SIG-M5 treated with dmso at 0.1 percent for 504 hours (cell line): ENCODE measurements around the gene SPTBN1.
A peak's percentile ranks its signal among the peaks of the same experiment; 100 is the strongest.
"Not testable (repeated sequence)": the region's sequence is repeated elsewhere in the genome, so short reads cannot be mapped to it uniquely, and the experiment has no call there.

ENCODE experiments used
- DNase-seq: peaks from one replicate; lab custom pipeline; 2025; ENCODE audit not compliant: unreplicated experiment; lab: John Stamatoyannopoulos, UW

SPTBN1 gene

GRCh38 chr2:54469484-54470053, 13.4 kb downstream of the SPTBN1 start:
- DNase-seq: no peak

GRCh38 chr2:54470266-54470938, 14.3 kb downstream of the SPTBN1 start:
- DNase-seq: no peak

DNA sequence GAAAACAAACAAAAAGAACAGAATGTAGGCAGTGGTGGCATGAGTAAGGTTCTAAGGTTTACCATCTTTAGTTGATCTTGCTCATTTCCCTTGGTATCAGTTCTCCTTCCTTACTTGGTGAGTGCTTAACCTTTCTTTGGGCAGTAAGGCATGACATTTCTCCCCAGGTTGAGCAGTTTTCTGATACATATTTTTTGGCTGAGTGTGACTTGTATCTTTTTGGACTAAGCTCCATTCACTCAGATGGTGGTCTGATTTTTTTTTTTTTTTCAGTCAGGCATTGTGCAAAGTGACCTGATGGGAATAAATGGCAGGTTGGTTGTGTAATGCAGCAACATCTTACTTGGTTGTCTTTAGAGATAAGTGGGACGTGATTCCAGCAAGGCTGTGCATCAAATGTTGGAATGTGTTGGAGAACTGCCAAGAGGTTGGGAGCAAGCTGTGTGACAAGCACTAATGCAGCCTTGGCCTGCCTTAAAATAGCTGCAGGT, 15.1 kb downstream of the SPTBN1 start:
- no peak for DNase-seq

- no peak for DNase-seq
Measured at GRCh38 chr2:54473851-54474250, 17.7 kb downstream of the SPTBN1 start.

- no peak for DNase-seq
Measured at GRCh38 chr2:54475285-54475684, 19.2 kb downstream of the SPTBN1 start.

GRCh38 chr2:54475919-54476318, 19.8 kb downstream of the SPTBN1 start:
- DNase-seq: no peak

DNA sequence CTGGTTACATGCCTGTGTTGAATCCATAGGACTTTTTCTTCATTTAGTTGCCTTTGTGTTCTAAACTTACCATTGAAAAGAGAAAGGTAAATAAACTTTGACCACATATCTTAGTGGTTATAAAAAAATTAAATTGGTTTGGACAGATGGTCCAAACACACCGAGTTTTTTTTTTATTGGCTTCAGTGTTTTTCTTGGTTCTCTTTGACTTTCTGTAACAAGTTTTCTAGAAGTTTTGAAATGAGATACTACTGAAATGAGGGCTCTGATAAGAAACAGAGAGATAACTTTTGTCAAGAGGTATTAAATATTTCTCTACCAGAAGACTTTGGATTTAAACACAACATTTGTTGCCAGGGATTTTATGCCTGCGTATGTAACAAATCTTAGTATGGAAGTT, 20.7 kb downstream of the SPTBN1 start:
- no peak for DNase-seq

DNA sequence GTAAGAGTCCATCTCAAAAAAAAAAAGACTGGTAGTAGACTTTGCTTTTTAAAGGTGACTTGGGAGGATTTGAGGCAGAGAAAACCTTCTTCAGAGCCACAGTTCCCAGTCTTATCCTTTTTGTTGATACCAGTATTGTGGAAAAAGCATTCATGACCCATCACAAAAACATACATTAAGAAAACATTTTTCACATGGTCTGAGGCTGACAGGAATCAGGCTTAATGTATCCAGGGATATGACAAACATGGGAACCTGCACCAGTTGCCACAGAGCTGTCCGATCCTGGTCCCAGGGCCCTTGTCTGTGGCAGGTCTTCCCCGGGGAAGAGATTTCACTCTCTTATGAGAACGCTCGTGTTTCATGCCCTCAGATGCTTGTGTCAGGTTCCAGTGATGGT, 21.8 kb downstream of the SPTBN1 start:
- no peak for DNase-seq

- no peak for DNase-seq
Measured at GRCh38 chr2:54478899-54479298, 22.8 kb downstream of the SPTBN1 start.

DNA sequence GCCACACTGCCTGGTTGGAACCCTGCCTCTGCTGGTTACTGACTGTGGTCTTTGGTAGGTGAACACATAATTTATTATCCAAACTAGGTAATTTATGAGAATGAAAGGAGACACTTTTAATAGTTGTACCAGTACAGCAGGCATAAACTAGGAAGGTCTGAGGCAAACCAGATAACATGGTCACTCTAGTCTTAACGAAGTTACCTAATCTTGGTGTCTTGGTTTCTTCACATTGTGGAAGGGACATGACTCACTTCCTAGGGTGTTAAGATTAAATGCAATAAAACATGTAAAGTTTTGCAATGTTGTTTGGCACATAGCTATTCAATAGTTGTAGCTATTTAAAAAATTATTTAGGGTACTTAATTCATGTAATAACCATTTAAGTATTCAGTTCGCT, 23.3 kb downstream of the SPTBN1 start:
- DNase-seq: peak; percentile 85

DNA sequence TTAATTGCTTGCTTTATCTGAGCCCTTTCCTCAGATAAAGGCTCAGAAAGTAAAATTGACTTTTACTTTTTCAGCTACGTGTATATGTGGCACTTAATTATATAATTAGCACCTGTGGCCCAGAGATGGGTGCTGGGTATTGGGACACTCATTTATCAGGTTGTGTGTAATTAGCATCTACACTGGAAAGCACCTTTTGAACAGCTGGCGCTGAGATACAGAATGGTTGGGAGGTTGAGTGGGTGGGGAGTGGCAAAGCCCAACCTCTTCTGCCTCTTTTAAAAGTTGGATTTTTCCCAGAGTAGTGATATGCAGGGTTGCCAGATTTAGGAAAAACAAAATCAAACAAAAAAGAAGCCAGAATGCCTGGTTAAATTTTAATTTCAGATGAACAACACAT, 23.9 kb downstream of the SPTBN1 start:
- no peak for DNase-seq

- no peak for DNase-seq
Measured at GRCh38 chr2:54481686-54482085, 25.6 kb downstream of the SPTBN1 start.

GRCh38 chr2:54482715-54483114, 26.6 kb downstream of the SPTBN1 start:
- no peak for DNase-seq

DNA sequence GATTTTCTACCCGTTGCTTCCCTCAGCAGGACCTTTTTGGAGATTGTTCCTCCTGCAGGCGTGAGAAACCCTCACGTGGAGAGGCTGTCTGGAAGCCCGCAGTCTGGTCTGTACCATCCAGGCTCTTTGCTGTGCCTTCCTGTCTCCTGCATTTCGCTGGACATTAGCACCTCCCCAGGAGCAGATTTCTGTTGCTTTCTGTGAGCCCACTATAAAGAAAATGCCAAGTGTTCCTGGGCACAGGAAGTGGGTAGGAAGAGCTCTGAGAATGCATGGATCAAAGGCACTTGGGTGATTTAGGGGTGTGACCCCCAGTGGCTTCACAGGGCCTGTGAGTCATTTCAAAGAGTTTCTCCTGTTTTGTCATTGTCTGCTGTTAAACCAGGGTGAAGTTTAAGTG, 27.3 kb downstream of the SPTBN1 start:
- no peak for DNase-seq

DNA sequence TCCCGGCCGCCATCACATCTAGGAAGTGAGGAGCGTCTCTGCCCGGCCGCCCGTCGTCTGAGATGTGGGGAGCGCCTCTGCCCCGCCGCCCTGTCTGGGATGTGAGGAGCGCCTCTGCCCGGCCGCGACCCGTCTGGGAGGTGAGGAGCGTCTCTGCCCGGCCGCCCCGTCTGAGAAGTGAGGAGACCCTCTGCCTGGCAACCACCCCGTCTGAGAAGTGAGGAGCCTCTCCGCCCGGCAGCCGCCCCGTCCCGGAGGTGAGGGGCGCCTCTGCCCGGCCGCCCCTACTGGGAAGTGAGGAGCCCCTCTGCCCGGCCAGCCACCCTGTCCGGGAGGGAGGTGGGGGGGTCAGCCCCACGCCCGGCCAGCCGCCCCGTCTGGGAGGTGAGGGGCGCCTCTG, 29.6 kb downstream of the SPTBN1 start:
- DNase-seq: not testable (repeated sequence)

DNA sequence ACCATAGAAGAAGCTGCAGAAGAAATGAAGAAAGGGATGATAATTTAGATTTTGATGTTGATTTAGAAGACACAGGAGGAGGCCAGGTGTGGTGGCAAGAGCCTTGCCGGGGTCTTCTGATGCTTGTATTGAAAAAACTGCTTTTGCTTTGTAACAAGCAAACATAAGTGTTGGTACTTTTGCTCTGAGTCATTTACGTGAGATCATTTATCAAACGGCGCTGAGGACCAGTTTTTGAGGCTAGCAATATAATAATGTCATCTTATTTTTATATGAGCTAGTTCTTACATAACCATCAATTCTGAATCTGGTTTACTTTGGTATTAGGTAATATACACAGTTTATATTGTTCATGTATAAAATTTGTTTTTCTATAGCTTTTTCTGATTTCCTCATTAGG, 30.6 kb downstream of the SPTBN1 start:
- no peak for DNase-seq

DNA sequence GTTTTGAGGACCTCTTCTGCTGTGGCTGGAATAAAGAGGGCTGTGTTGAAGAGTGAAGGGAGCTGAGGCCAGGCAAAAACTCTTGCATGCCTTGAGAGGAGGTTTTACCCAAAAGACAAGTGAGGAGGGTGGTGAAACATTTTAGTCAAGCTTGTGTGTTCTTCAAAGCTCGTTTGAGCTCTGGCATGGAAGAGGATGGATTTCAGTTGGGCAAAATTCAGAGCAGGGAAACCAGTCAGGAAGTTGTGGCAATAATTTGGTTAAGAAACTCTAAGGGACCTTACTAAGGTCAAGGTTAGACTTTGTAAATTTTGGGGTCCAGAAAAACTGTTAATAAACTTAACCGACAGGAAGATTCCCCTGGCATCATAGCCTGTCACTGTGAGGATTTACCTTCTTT, 34.7 kb downstream of the SPTBN1 start:
- no peak for DNase-seq

DNA sequence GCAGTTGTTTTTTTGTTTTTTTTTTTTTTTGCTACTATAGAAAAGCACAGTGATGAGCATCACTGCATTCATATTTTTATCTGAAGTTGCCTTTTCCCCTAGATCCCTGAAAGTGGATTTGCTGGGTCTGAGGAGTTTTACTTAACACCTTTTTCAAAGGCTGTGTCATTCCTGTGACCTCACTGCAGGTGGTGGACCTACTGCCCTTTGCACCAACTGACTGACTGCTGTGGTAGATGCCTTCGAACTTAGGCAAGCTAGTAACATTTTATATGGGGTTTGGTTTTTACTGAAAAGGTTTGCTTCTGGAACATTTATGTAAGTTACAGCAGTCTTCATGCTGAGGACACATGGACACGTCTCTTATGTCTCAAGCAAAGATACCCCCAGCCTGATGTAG, 36.2 kb downstream of the SPTBN1 start:
- no peak for DNase-seq

- no peak for DNase-seq
Measured at GRCh38 chr2:54494087-54494486, 38.0 kb downstream of the SPTBN1 start.

- DNase-seq: no peak
Measured at GRCh38 chr2:54496920-54497319, 40.8 kb downstream of the SPTBN1 start.

DNA sequence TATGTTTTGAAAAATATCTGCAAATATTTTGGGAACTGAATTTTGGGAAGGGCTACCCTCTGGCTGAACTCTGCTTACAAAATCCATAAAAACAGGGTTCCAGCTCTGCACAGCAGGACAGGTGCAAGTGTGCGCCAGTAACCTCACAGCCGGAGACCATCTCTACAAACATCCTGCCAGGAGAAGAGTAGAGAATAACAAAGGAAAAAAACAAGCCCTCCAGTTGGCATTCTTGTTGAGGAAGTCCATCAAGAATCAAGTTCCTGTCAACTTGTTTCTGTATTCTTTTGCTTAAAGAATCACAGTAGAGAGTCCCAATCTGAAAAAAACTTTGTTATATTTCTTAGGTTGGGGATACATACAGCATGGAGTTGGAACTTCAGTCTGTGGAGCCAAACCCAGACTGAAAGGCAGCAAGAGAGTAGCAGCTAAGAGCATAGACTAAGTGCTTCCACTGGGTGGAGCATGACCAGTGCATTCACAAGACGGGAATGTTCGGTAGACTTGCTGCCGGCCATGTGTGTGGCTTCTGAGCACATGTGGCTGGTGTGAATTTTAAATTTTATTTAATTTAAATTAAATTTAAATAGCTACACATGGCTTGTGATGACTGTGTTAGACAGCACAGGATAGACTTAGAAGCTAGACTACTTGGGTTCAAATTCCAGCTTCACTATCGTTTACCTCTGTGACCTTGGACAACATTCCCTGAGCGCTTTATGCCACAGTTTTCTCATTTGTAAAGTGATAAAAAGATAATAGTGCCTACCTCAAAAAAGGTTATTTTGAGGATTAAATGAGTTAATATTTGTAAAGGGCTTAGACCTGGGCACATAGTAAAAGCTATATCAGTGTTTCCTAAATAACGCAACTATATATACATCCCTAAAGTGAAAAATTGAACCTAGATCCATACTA, 41.9 kb downstream of the SPTBN1 start:
- DNase-seq: peak; percentile 8

DNA sequence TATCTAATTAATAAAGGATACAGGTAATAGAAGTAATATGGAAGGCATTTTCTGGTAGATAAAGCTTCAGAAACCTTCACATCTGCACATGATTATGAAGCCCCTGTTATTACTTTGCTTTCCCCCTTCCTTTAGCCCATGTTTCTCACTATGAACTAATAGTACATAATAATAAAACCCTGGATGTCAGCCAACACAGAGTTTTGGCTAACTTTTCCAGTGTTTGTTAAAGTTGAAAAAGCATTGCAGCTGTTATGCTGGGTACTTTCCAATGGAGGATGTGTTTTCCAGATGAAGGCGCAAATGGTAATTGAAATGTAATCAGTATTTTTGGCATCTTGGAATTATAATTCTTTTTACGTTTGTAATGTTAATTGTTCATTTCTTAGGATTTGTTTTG, 43.5 kb downstream of the SPTBN1 start:
- DNase-seq: no peak
